B cell (primary cell): ENCODE measurements around the gene RNF39.

Source experiments
- EZH2 ChIP-seq: IDR thresholded peaks from 2 replicates; pipeline ENCODE4 v1.6.1; 2012; ENCODE audit warnings: borderline replicate concordance, low read depth, mild to moderate bottlenecking, moderate library complexity, low read length; ENCODE audit not compliant: insufficient read depth, poor library complexity, severe bottlenecking
- TF ChIP-seq, protein P1 (sequence below): fragments of 200-600 bp; IDR thresholded peaks from one replicate; pipeline ENCODE4 v1.8.0; 2022; ENCODE audit warnings: antibody characterized with exemption, mild to moderate bottlenecking

DNA sequence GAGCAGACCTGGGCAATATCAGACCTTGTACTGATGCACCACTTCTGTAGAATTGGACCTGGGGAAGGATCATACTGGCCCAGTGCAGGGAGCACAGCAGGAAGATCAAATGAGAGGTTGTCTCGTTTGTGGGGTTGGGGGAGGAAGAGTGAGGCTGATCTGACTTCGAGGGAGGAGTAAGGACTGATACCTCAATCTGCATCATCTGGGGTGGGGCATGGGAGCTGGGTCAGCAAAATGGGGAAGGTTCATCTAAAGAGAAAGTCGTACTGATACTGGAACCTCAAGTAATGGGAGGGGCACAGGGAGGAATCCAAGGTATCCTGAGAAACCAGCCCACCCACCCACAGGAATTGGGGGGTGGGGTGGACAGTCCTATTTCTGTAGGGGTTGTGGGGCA, 3.7 kb downstream of the RNF39 start:
- TF ChIP-seq, protein P1, sequence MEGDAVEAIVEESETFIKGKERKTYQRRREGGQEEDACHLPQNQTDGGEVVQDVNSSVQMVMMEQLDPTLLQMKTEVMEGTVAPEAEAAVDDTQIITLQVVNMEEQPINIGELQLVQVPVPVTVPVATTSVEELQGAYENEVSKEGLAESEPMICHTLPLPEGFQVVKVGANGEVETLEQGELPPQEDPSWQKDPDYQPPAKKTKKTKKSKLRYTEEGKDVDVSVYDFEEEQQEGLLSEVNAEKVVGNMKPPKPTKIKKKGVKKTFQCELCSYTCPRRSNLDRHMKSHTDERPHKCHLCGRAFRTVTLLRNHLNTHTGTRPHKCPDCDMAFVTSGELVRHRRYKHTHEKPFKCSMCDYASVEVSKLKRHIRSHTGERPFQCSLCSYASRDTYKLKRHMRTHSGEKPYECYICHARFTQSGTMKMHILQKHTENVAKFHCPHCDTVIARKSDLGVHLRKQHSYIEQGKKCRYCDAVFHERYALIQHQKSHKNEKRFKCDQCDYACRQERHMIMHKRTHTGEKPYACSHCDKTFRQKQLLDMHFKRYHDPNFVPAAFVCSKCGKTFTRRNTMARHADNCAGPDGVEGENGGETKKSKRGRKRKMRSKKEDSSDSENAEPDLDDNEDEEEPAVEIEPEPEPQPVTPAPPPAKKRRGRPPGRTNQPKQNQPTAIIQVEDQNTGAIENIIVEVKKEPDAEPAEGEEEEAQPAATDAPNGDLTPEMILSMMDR: no peak
- no peak for TF ChIP-seq EZH2
